Keratinocyte (primary cell): ENCODE measurements around the gene PNPLA2. TPM values are rescaled to one million over a fixed set of nuclear protein-coding genes. Genes with fewer than 3 reads are reported as not detected.

Source experiments
- DNase-seq: peaks from one replicate; pipeline ENCODE4 v3.0.0-alpha.2; 2011; ENCODE audit warnings: low read depth, missing footprints, low spot score
- FAIRE-seq: peaks from 2 replicates; lab custom pipeline; 2011; peaks lifted over from hg19 to GRCh38; lab: Jason Lieb, UNC
- H2AFZ ChIP-seq: 2 replicates; pipeline ENCODE4 v1.6.0; 2012; ENCODE audit warnings: low read length, control low read depth, inconsistent platforms; ENCODE audit not compliant: control insufficient read depth
- H3K27ac ChIP-seq: 2 replicates; pipeline ENCODE4 v1.5.1; 2011; ENCODE audit warnings: low read length; ENCODE audit not compliant: control insufficient read depth, insufficient read depth
- H3K27me3 ChIP-seq: 3 replicates; pipeline ENCODE4 v1.6.0; 2011; ENCODE audit warnings: low read length; ENCODE audit not compliant: control insufficient read depth, insufficient read depth; ENCODE audit errors: extremely low read depth
- H3K36me3 ChIP-seq, 2 experiments: 2 replicates in 1 of 2; 3 replicates in 1 of 2; pipeline ENCODE4 v1.5.1; 2011; ENCODE audit warnings: low read length in 2 of 2, mild to moderate bottlenecking in 1 of 2; ENCODE audit not compliant: control insufficient read depth in 2 of 2, insufficient read depth in 2 of 2; ENCODE audit errors: extremely low read depth in 1 of 2
- H3K4me1 ChIP-seq: 3 replicates; pipeline ENCODE4 v1.5.1; 2011; ENCODE audit warnings: low read length; ENCODE audit not compliant: control insufficient read depth, insufficient read depth; ENCODE audit errors: extremely low read depth
- H3K4me2 ChIP-seq: 3 replicates; pipeline ENCODE4 v1.6.0; 2011; ENCODE audit warnings: low read depth, low read length; ENCODE audit not compliant: control insufficient read depth, insufficient read depth; ENCODE audit errors: extremely low read depth
- H3K4me3 ChIP-seq, 3 experiments: fragments of 200-600 bp in 1 of 3; sonication (generic) in 1 of 3; 2 replicates in 2 of 3; 3 replicates in 1 of 3; pipeline ENCODE4 v1.5.1; 2011 to 2016; ENCODE audit warnings: low read length in 3 of 3, mild to moderate bottlenecking in 3 of 3, control low read depth in 2 of 3, inconsistent platforms in 1 of 3, low read depth in 1 of 3, mixed read lengths in 1 of 3, mixed run types in 1 of 3, moderate library complexity in 1 of 3; ENCODE audit not compliant: control insufficient read depth in 2 of 3, insufficient read depth in 2 of 3; ENCODE audit errors: extremely low read depth in 1 of 3
- H3K79me2 ChIP-seq: 2 replicates; pipeline ENCODE4 v1.6.0; 2012; ENCODE audit warnings: low read length; ENCODE audit not compliant: control insufficient read depth, insufficient read depth
- H3K9ac ChIP-seq: 3 replicates; pipeline ENCODE4 v1.6.0; 2011; ENCODE audit warnings: low read length; ENCODE audit not compliant: control insufficient read depth, insufficient read depth; ENCODE audit errors: extremely low read depth
- H3K9me1 ChIP-seq: 3 replicates; pipeline ENCODE4 v1.6.0; 2011; ENCODE audit warnings: low read length; ENCODE audit not compliant: control insufficient read depth, insufficient read depth; ENCODE audit errors: extremely low read depth
- H3K9me3 ChIP-seq: 2 replicates; pipeline ENCODE4 v1.5.1; 2012; ENCODE audit warnings: low read depth, low read length; ENCODE audit not compliant: control insufficient read depth
- H4K20me1 ChIP-seq: 3 replicates; pipeline ENCODE4 v1.6.0; 2011; ENCODE audit warnings: low read length; ENCODE audit not compliant: control insufficient read depth, insufficient read depth; ENCODE audit errors: extremely low read depth
- EZH2 ChIP-seq: IDR thresholded peaks from one replicate; pipeline ENCODE4 v1.6.1; 2012; ENCODE audit warnings: inconsistent platforms, mild to moderate bottlenecking, low read length, moderate library complexity
- dilution Hi-C: fragments of 300-500 bp; cut with MboI; formaldehyde crosslinking; loops from one replicate; pipeline ENCODE4 v1.7.0; 2020; ENCODE audit warnings: low sequenced_read_pairs; ENCODE audit not compliant: extremely low pct_ligation_motif_present
- polyA plus RNA-seq, 5 experiments: library from polyadenylated mRNA; depleted of rRNA in 3 of 5; stranded (reverse) in 3 of 5; stranded (forward) in 1 of 5; unstranded in 1 of 5; fragments of >200 nt; gene quantifications; 1 replicate in 1 of 5; 2 replicates in 3 of 5; 3 replicates in 1 of 5; pipeline versions ENCODE4 v1.2.1 to v1.2.3, GENCODE V29; 2011 to 2012; ENCODE audit warnings: missing spikeins in 2 of 5, low read depth in 1 of 5, low replicate concordance in 1 of 5
- TF ChIP-seq, protein P1 (sequence below), 3 experiments: IDR thresholded peaks in 1 of 3; conservative IDR thresholded peaks in 1 of 3; optimal IDR thresholded peaks in 1 of 3; 2 replicates in 2 of 3; 3 replicates in 1 of 3; pipeline versions ENCODE3 to v1.5.1; 2011; ENCODE audit warnings: low read length in 3 of 3, mild to moderate bottlenecking in 3 of 3, moderate library complexity in 2 of 3, control low read depth in 1 of 3, inconsistent platforms in 1 of 3; ENCODE audit not compliant: insufficient read depth in 2 of 3; ENCODE audit errors: extremely low read depth in 1 of 3

PNPLA2 gene
- polyA plus RNA-seq, 1 donor (not counting 4 experiments of a cell fraction or from before 2014, with no cell fraction given): 5.3 TPM

DNA sequence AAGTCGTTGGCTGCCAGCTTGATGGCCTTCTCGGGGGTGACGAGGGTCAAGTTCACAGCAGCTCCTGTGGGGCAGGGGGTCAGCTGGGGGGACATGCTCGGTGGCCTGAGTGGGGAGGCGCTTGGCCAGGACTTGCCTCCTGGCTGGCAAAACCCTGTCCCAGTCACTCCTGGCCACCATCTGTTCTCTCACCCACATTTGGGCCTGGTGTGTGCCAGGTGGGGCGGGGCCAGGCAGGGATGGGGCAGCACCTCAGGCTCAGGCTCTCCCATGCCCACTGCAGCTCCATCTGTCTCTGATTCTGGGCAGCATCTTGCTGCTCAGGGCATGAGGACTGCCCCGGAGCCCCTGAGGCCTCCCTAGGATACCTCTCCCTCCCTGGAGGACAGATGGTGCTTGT, 25.2 kb upstream of the PNPLA2 start:
- dilution Hi-C loops: no loop called here
- Histone ChIP-seq H3K9ac (no peak overlapping the region), H3K4me3 (no peak overlapping the region), H3K36me3 (peaks cover 8 to 11% of the 10 kb centered on the region in 2 experiments), H2AFZ (no peak overlapping the region), H3K9me1 (no peaks in the 10 kb centered on the region), H3K9me3 (no peaks in the 10 kb centered on the region), H3K27ac (no peak overlapping the region), H3K27me3 (peaks cover 8% of the 10 kb centered on the region), H3K79me2 (no peaks in the 10 kb centered on the region), H3K4me2 (no peak overlapping the region), H4K20me1 (no peaks in the 10 kb centered on the region), H3K4me1 (peaks cover 17% of the 10 kb centered on the region)
- TF ChIP-seq, protein P1, sequence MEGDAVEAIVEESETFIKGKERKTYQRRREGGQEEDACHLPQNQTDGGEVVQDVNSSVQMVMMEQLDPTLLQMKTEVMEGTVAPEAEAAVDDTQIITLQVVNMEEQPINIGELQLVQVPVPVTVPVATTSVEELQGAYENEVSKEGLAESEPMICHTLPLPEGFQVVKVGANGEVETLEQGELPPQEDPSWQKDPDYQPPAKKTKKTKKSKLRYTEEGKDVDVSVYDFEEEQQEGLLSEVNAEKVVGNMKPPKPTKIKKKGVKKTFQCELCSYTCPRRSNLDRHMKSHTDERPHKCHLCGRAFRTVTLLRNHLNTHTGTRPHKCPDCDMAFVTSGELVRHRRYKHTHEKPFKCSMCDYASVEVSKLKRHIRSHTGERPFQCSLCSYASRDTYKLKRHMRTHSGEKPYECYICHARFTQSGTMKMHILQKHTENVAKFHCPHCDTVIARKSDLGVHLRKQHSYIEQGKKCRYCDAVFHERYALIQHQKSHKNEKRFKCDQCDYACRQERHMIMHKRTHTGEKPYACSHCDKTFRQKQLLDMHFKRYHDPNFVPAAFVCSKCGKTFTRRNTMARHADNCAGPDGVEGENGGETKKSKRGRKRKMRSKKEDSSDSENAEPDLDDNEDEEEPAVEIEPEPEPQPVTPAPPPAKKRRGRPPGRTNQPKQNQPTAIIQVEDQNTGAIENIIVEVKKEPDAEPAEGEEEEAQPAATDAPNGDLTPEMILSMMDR (optimal IDR thresholded peaks at IDR 0.05 in 1 of 3, IDR thresholded peaks at IDR 0.05 in 1 of 3, conservative IDR thresholded peaks at IDR 0.05 in 1 of 3; ENCODE audit: extremely low read depth in 1 of 3, insufficient read depth in 2 of 3, low read length in 3 of 3): no peak
- TF ChIP-seq EZH2: no peak
- DNase-seq: no peak
- FAIRE-seq: no peak

DNA sequence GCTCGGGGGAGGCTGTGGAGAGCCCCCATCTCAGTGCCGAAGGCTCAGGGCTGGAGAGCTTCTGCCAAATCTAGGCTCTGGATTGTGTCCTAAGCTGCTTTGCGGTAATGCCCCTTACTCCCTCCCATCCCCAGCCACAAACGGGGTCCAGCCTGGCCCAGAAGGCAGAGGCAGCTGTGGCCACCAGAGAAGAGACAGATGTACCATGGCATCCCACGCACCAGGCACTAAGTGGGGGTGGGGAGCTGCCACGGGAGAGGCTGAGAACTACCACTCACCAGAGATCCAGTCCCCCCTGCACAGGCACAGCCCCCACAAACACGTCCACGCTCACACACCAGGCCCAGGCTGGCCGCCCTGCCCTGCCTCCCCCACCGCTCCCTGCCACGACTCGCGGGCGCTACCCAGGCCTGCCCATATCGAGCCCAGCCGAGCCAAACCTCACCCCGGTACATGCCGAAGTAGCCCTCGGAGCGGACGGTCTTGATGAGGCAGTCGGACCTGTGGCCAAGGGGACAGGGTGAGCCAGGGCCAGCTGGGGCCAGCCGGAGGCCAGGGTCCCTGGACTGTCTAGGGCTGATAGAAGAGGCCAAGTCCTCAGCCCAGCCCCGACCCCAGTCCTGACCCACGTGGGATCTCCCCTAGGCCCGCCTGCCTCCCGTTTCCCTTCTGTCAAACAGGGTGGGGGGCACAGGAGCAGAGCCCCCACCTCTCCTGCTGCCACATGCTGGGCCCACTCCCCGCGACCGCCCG, 24.5 kb upstream of the PNPLA2 start:
- TF ChIP-seq, protein P1 (optimal IDR thresholded peaks at IDR 0.05 in 1 of 3, IDR thresholded peaks at IDR 0.05 in 1 of 3, conservative IDR thresholded peaks at IDR 0.05 in 1 of 3; ENCODE audit: extremely low read depth in 1 of 3, insufficient read depth in 2 of 3, low read length in 3 of 3): no peak
- TF ChIP-seq EZH2: no peak
- Histone ChIP-seq H3K4me2 (peak overlapping the region; percentile 96), H2AFZ (no peak overlapping the region), H3K9me1 (no peaks in the 10 kb centered on the region), H3K36me3 (peaks cover 8 to 11% of the 10 kb centered on the region in 2 experiments), H3K9me3 (no peaks in the 10 kb centered on the region), H3K27me3 (peaks cover 2% of the 10 kb centered on the region), H3K4me3 (no peak overlapping the region), H3K4me1 (peaks cover 17% of the 10 kb centered on the region), H4K20me1 (no peaks in the 10 kb centered on the region), H3K27ac (no peak overlapping the region), H3K9ac (no peak overlapping the region), H3K79me2 (no peaks in the 10 kb centered on the region)
- dilution Hi-C loops: no loop called here
- DNase-seq: no peak
- FAIRE-seq: no peak
